GM12878 (cell line): ENCODE data around the gene CEP250. TPM values are rescaled to one million over a fixed set of nuclear protein-coding genes. Genes with fewer than 3 reads are reported as not detected.

ENCODE experiments used
- ATAC-seq: fragments of 200-7000 bp; cut with Tn5 transposase; 3 replicates; pipeline ENCODE4 v1.9.1; 2020; ENCODE audit warnings: mild to moderate bottlenecking, moderate library complexity
- BruUV-seq: library from RNA; stranded (reverse); fragments of 400-500 nt; replicated peaks from 2 replicates; lab custom pipeline; 2021; lab: Mats Ljungman, UMichigan
- CTCF ChIA-PET: fragments of 300-600 bp; sonication (Branson Sonifier 250); formaldehyde crosslinking; extraction: SDS; loops from one replicate; lab custom pipeline; 2021; ENCODE audit warnings: inconsistent platforms; lab: Yijun Ruan, JAX
- POLR2A ChIA-PET: fragments of 350-600 bp; formaldehyde crosslinking; extraction: SDS; loops from one replicate; lab custom pipeline; 2021; ENCODE audit warnings: inconsistent platforms; lab: Charles Lee
- RAD21 ChIA-PET: fragments of 300-600 bp; sonication (Branson Sonifier 250); formaldehyde crosslinking; loops from one replicate; lab custom pipeline; 2023; ENCODE audit warnings: antibody characterized with exemption; ENCODE audit not compliant: unreplicated experiment; lab: Charles Lee
- SMC1A ChIA-PET: fragments of 300-600 bp; sonication (Branson Sonifier 250); formaldehyde crosslinking; loops from one replicate; lab custom pipeline; 2023; ENCODE audit not compliant: unreplicated experiment, uncharacterized antibody; lab: Charles Lee
- DNase-seq: peaks from one replicate; pipeline ENCODE4 v3.0.0-alpha.2; 2011; ENCODE audit warnings: low read depth, low spot score
- FAIRE-seq: peaks from 3 replicates; lab custom pipeline; 2011; peaks lifted over from hg19 to GRCh38; lab: Jason Lieb, UNC
- H2AFZ ChIP-seq: 2 replicates; pipeline ENCODE4 v1.6.0; 2011; ENCODE audit warnings: low read depth, low read length, control low read depth; ENCODE audit not compliant: control insufficient read depth
- H3K27ac ChIP-seq: 2 replicates; pipeline ENCODE4 v1.5.1; 2011; ENCODE audit warnings: control low read depth; ENCODE audit not compliant: control insufficient read depth, insufficient read depth
- H3K27me3 ChIP-seq, 2 experiments: replicated peaks in 1 of 2; 2 replicates each; pipeline versions ENCODE4 v1.6.0 to v1.6.1; 2011; ENCODE audit warnings: low read length in 1 of 2; ENCODE audit not compliant: control insufficient read depth in 2 of 2, insufficient read depth in 2 of 2
- H3K36me3 ChIP-seq, 2 experiments: 2 replicates each; pipeline ENCODE4 v1.5.1; 2011; ENCODE audit warnings: low read length in 1 of 2; ENCODE audit not compliant: control insufficient read depth in 2 of 2, insufficient read depth in 2 of 2
- H3K4me1 ChIP-seq: 2 replicates; pipeline ENCODE4 v1.6.1; 2011; ENCODE audit warnings: mild to moderate bottlenecking, low read length, moderate library complexity, mixed read lengths; ENCODE audit not compliant: control insufficient read depth, insufficient read depth
- H3K4me2 ChIP-seq: 2 replicates; pipeline ENCODE4 v1.6.0; 2011; ENCODE audit warnings: control low read depth; ENCODE audit not compliant: control insufficient read depth, insufficient read depth
- H3K4me3 ChIP-seq: fragments of 200-600 bp; sonication (generic); 2 replicates; pipeline ENCODE4 v1.5.1; 2016
- H3K79me2 ChIP-seq: 2 replicates; pipeline ENCODE4 v1.6.0; 2011; ENCODE audit warnings: low read length; ENCODE audit not compliant: control insufficient read depth, insufficient read depth
- H3K9ac ChIP-seq: 2 replicates; pipeline ENCODE4 v1.8.0; 2011; ENCODE audit warnings: low read length, control low read depth, mixed read lengths; ENCODE audit not compliant: control insufficient read depth, insufficient read depth
- H3K9me3 ChIP-seq: replicated peaks from 3 replicates; pipeline ENCODE4 v1.5.1; 2011; ENCODE audit warnings: mild to moderate bottlenecking, low read length; ENCODE audit not compliant: control insufficient read depth, insufficient read depth
- H4K20me1 ChIP-seq: 2 replicates; pipeline ENCODE4 v1.6.0; 2011; ENCODE audit not compliant: control insufficient read depth, insufficient read depth
- BACH1 ChIP-seq: fragments of 450-650 bp; IDR thresholded peaks from 2 replicates; pipeline ENCODE4 v1.6.1; 2017; ENCODE audit warnings: mild to moderate bottlenecking, borderline replicate concordance
- E4F1 ChIP-seq: fragments of 450-650 bp; IDR thresholded peaks from 2 replicates; pipeline ENCODE4 v1.6.1; 2018; ENCODE audit warnings: borderline replicate concordance, mild to moderate bottlenecking; ENCODE audit not compliant: partially characterized antibody
- EGR1 ChIP-seq, 2 experiments: IDR thresholded peaks; 1 replicate in 1 of 2; 2 replicates in 1 of 2; pipeline ENCODE4 v1.6.1; 2011 to 2012; ENCODE audit warnings: low read depth in 2 of 2, low read length in 2 of 2, borderline replicate concordance in 1 of 2, mild to moderate bottlenecking in 1 of 2, moderate library complexity in 1 of 2
- ETV6 ChIP-seq, 2 experiments: fragments of 450-650 bp in 1 of 2; IDR thresholded peaks in 1 of 2; conservative IDR thresholded peaks in 1 of 2; 2 replicates each; pipeline ENCODE4 v1.6.1; 2014; ENCODE audit warnings: antibody characterized with exemption in 1 of 2, borderline replicate concordance in 1 of 2, low read depth in 1 of 2, mild to moderate bottlenecking in 1 of 2, moderate library complexity in 1 of 2
- EZH2 ChIP-seq: IDR thresholded peaks from 2 replicates; pipeline ENCODE4 v1.6.1; 2012; ENCODE audit warnings: low read depth, mild to moderate bottlenecking, control low read depth, inconsistent platforms, low read length, borderline replicate concordance; ENCODE audit not compliant: control insufficient read depth
- MXI1 ChIP-seq: fragments of 150-350 bp; IDR thresholded peaks from 2 replicates; pipeline ENCODE4 v1.6.1; 2011; ENCODE audit warnings: low read depth, mild to moderate bottlenecking, inconsistent platforms, low read length, improper control_type of control experiment
- POLR2AphosphoS2 ChIP-seq: IDR thresholded peaks from 2 replicates; pipeline ENCODE4 v1.6.1; 2011; ENCODE audit warnings: low read depth, mild to moderate bottlenecking, low read length, improper control_type of control experiment, moderate library complexity
- SMAD1 ChIP-seq: fragments of 450-650 bp; IDR thresholded peaks from 2 replicates; pipeline ENCODE4 v1.6.1; 2018; ENCODE audit warnings: mild to moderate bottlenecking, low read depth; ENCODE audit not compliant: partially characterized antibody
- SREBF2 ChIP-seq: IDR thresholded peaks from 2 replicates; pipeline ENCODE4 v1.6.1; 2012; ENCODE audit warnings: mild to moderate bottlenecking, low read length
- SUPT20H ChIP-seq: IDR thresholded peaks from 2 replicates; pipeline ENCODE4 v1.6.1; 2011; ENCODE audit warnings: low read depth, mild to moderate bottlenecking, low read length, moderate library complexity, borderline replicate concordance; ENCODE audit not compliant: control insufficient read depth
- TBL1XR1 ChIP-seq: IDR thresholded peaks from 2 replicates; pipeline ENCODE4 v1.6.1; 2012; ENCODE audit warnings: low read depth, low read length, improper control_type of control experiment
- YY1 ChIP-seq: IDR thresholded peaks from 2 replicates; pipeline ENCODE4 v1.6.1; 2011; ENCODE audit warnings: low read depth, mild to moderate bottlenecking, low read length
- WGBS: methylation state at CpG from one replicate; pipeline ENCODE4 v1.1.6; 2016; ENCODE audit warnings: low lambda C conversion rate; ENCODE audit not compliant: insufficient replicate concordance, insufficient coverage; ENCODE audit errors: missing lambda C conversion rate; 5-methylcytosine and 5-hydroxymethylcytosine counted together
- in situ Hi-C: fragments of 300-500 bp; cut with MboI; formaldehyde crosslinking; loops from 9 replicates; pipeline ENCODE4 v1.14.3; 2018; ENCODE audit warnings: mixed read lengths
- intact Hi-C: fragments of 100-400 bp; cut with micrococcal nuclease; formaldehyde crosslinking; loops from one replicate; pipeline ENCODE4 v1.14.2; 2022; ENCODE audit not compliant: unreplicated experiment
- polyA plus RNA-seq, 11 experiments: library from polyadenylated mRNA; depleted of rRNA in 4 of 11; unstranded in 6 of 11; stranded (reverse) in 5 of 11; fragments of >200 nt; fragmentation: Nextera tagmentation in 4 of 11; fragmentation: Illumina TruSeq in 1 of 11; extraction: Ambion mirVana in 4 of 11; extraction: Trizol in 1 of 11; gene quantifications; 1 replicate in 1 of 11; 2 replicates in 10 of 11; pipeline versions ENCODE4 v1.2.1 to v1.2.3, GENCODE V29; 2011 to 2016; ENCODE audit warnings: inconsistent platforms in 2 of 11, missing spikeins in 2 of 11, low read depth in 1 of 11
- total RNA-seq, 4 experiments: library from RNA; depleted of rRNA in 3 of 4; stranded (reverse); fragments of >200 nt in 3 of 4; fragmentation: Illumina TruSeq in 1 of 4; extraction: Trizol in 1 of 4; gene quantifications; 2 replicates each; pipeline versions ENCODE4 v1.2.1 to v1.2.3, GENCODE V29; 2013 to 2021

The CEP250 gene
- total and polyA plus RNA-seq, 10 of the 15 experiments (the other 5 are each of a cell fraction or from before 2014, with no cell fraction given) = 2.4 to 41.6 (median 25.7) TPM

- Histone ChIP-seq H3K4me2 (no peak overlapping the region), H3K27ac (no peak overlapping the region), H4K20me1 (no peaks in the 10 kb centered on the region), H3K4me1 (no peaks in the 10 kb centered on the region), H3K9me3 (no peaks in the 10 kb centered on the region; the same call in 2 of the 3 replicates), H3K9ac (no peak overlapping the region), H3K36me3 (peaks cover 0 to 8% of the 10 kb centered on the region in 2 experiments; a peak in 2 of 4 replicates), H3K79me2 (no peaks in the 10 kb centered on the region), H3K27me3 (no peaks in the 10 kb centered on the region), H3K4me3 (no peak overlapping the region), H2AFZ (no peak overlapping the region)
- CTCF ChIA-PET = interaction anchor here (0.8 to 5.1 kb wide), 12 partner anchors 7 to 492 kb away, joined by 3 to 39 read pairs (median 3); partner anchors contain the start of genes CEP250, ERGIC3 and SCAND1
- WGBS = 42% methylated on average over 2 of the region's 2 CpGs
- no TSS peak for BruUV-seq
- RAD21 ChIA-PET = interaction anchor here (1.0 to 1.6 kb wide), 4 partner anchors 17 to 155 kb away, joined by 3 to 5 read pairs (median 4); no protein-coding TSS in a partner anchor
- POLR2A ChIA-PET = no interaction called here
- FAIRE-seq (no peak), DNase-seq (no peak), ATAC-seq (no peak)
- SMC1A ChIA-PET = interaction anchor here (1.7 to 1.9 kb wide), 2 partner anchors 17 to 157 kb away, joined by 6 to 7 read pairs; no protein-coding TSS in a partner anchor
- no peak for TF ChIP-seq ETV6 (conservative IDR thresholded peaks at IDR 0.05 in 1 of 2, IDR thresholded peaks at IDR 0.05 in 1 of 2; ENCODE audit: borderline replicate concordance in 1 of 2, low read depth in 1 of 2)
- no peak for TF ChIP-seq EGR1 (IDR thresholded peaks at IDR 0.05; ENCODE audit: borderline replicate concordance in 1 of 2, low read depth in 2 of 2, low read length in 2 of 2)
- TF ChIP-seq YY1 = no peak
- no peak for TF ChIP-seq SMAD1
- no peak for TF ChIP-seq E4F1
- no peak for TF ChIP-seq SUPT20H
- no peak for TF ChIP-seq POLR2AphosphoS2
- TF ChIP-seq SREBF2 = no peak
- no peak for TF ChIP-seq MXI1
- no peak for TF ChIP-seq EZH2
- no peak for TF ChIP-seq BACH1
- TF ChIP-seq TBL1XR1 = no peak
- intact Hi-C loops = loop anchor here (2.0 to 10.0 kb wide), 4 partner anchors 60 to 420 kb away; partner anchors contain the start of genes NFS1, ROMO1 and SPAG4
- in situ Hi-C loops = no loop called here
Observed at GRCh38 chr20:35462351-35462750, 7.0 kb downstream of the CEP250 start.
